Fibroblast of pulmonary artery (primary cell): Measurements from ENCODE around the gene TUBA1C.
"Not testable (repeated sequence)": the region's sequence is repeated elsewhere in the genome, so short reads cannot be mapped to it uniquely, and the experiment has no call there.

Source experiments
- DNase-seq: peaks from one replicate; pipeline ENCODE4 v3.0.0-alpha.2; 2010; ENCODE audit warnings: low read depth
- H3K4me3 ChIP-seq: replicated peaks from 2 replicates; pipeline ENCODE4 v1.5.1; 2011; ENCODE audit warnings: low read depth, mild to moderate bottlenecking, control low read depth, low read length, moderate library complexity
- TF ChIP-seq, protein P1 (sequence below): IDR thresholded peaks from 2 replicates; pipeline ENCODE4 v1.5.1; 2011; ENCODE audit warnings: mild to moderate bottlenecking, control low read depth, low read length, inconsistent platforms; ENCODE audit errors: missing control alignments

TUBA1C gene

DNA sequence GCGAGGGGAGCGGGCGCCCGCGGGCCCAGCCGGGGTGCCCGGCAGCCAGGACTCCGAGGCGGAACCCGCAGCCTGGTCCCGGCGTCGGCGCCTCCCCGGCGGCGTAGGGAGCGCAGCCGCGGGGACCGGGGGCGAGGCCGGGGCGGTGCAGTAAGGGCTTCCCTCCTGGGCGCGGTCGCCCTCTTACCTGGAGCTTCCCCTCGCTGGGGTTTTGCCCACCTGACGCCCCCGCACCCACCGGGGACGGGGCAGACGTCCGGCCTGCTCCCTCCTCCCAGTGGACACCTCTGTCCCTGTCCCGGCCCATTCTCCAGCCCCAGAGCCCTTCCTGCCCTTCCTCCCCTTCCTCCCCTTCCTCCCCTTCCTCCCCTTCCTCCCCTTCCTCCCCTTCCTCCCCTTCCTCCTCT is 413 bp upstream of the TUBA1C start:
- peak; percentile 29 for DNase-seq
- TF ChIP-seq, protein P1, sequence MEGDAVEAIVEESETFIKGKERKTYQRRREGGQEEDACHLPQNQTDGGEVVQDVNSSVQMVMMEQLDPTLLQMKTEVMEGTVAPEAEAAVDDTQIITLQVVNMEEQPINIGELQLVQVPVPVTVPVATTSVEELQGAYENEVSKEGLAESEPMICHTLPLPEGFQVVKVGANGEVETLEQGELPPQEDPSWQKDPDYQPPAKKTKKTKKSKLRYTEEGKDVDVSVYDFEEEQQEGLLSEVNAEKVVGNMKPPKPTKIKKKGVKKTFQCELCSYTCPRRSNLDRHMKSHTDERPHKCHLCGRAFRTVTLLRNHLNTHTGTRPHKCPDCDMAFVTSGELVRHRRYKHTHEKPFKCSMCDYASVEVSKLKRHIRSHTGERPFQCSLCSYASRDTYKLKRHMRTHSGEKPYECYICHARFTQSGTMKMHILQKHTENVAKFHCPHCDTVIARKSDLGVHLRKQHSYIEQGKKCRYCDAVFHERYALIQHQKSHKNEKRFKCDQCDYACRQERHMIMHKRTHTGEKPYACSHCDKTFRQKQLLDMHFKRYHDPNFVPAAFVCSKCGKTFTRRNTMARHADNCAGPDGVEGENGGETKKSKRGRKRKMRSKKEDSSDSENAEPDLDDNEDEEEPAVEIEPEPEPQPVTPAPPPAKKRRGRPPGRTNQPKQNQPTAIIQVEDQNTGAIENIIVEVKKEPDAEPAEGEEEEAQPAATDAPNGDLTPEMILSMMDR: no peak
- peak overlapping the region; percentile 78 for H3K4me3 ChIP-seq

GRCh38 chr12:49269191-49269590 is 4.3 kb downstream of the TUBA1C start:
- DNase-seq: not testable (repeated sequence)
- peak overlapping the region; percentile 9 for H3K4me3 ChIP-seq

DNA sequence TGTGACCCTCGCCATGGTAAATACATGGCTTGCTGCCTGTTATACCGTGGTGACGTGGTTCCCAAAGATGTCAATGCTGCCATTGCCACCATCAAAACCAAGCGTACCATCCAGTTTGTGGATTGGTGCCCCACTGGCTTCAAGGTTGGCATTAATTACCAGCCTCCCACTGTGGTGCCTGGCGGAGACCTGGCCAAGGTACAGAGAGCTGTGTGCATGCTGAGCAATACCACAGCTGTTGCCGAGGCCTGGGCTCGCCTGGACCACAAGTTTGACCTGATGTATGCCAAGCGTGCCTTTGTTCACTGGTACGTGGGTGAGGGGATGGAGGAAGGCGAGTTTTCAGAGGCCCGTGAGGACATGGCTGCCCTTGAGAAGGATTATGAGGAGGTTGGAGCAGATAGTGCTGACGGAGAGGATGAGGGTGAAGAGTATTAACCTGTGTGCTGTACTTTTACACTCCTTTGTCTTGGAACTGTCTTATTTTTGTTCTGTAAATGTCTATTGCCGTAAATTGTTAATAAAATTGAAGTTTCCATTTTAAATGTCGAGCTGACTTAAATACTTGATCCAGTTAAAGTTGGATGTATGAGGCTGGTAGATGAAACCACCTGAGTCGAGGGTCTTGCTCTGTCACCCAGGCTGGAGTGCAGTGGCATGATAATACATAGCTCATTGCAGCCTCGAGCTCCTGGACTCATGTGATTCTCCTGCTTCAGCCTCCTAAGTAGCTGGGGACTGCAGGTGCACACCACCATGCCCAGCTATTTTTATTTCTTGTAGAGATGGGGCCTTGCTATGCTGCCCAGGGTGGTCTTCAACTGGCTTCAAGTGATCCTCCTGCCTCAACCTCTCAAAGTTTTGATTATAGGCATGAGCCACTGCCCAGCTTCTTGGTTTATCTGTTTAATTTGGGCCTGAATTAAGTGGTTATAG is 8.2 kb downstream of the TUBA1C start:
- no peak for DNase-seq
- TF ChIP-seq, protein P1: no peak
- no peak overlapping the region for H3K4me3 ChIP-seq

DNA sequence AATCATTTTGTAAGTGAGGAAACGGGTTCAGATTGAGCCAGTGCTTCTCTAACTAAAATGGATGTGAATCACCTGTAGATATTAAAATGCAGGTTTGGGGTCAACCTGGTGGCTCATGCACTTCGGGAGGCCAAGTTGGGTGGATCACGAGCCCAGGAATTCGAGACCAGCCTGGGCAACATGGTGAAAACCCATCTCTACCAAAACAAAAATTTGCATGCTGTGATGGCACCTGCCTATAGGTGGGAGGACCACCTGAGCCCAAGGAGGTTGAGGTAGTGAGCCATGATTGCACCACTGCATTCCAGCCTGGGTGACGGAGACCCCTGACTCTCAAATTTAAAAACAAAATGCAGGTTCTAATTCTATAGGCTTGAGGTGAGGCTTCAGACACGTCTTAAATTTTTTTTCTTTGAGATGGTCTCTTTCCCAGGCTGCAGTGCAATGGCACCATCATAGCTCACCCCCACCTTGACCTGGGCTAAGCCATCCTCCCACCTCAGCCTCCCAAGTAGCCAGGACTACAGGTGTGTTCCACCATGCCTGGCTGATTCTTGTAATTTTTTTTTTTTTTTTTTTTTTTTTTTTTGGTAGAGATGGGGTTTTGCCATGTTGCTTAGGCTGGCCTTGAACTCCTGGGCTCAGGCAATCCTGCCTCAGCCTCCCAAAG is 9.0 kb downstream of the TUBA1C start:
- no peak for DNase-seq
- TF ChIP-seq, protein P1: no peak

GRCh38 chr12:49274396-49275069 is 9.7 kb downstream of the TUBA1C start:
- DNase-seq: no peak
- TF ChIP-seq, protein P1: no peak
- no peak overlapping the region for H3K4me3 ChIP-seq

More for the DNA sequence above, 9.0 kb downstream of the TUBA1C start:
- no peak overlapping the region for H3K4me3 ChIP-seq

DNA sequence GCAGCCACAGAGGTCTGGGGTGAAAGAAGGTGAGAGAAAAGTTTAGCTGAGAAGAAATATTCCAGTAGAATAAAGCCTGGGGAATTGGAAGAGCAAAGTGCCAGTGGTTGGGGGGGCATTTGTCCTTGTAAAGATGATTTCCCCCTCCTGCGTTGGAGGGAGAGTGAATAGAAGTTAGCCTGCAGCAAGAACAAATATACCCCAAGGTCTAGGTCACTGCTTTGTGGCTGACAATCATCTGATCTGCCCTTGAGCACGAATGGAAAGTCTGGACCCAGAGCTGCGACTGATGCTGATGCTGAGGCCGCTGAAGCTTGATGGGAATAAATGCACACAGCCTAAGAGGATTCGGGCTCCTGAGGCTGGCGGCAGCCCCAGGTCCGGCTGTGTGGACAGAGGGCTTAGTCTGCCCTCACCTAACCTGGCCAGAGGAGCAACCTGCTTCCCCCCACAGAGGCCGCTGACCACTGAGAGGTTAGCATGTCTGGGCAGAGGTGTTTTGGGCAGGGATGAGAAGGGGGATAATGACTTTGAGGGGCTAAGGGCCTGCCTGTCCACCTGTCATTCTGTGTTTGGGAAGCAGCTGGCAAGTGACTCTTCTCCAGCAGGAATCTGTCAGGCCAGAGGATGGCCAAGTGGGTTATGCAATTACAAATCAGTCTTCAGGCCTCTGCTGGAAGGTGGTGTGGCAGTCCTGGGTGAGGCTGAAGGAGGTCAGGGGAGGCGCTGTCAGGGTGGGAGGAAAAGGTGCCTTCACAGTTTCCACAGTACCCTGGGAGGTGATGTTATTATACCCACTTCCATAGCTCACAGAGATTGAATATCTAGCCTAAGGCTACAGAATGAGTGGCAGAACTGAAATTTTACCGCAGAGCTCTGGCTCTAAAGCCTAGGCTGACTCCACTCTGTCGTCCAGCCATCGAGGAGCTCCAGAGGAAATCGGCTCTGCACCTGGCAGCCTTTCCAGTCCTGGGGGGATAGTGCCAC is 11.7 kb downstream of the TUBA1C start:
- H3K4me3 ChIP-seq: no peak overlapping the region
- DNase-seq: no peak
- TF ChIP-seq, protein P1: no peak
